H1 (cell line): ENCODE data around the gene ADAMTS6.

Source experiments
- ASH2L ChIP-seq: fragments of 200-600, 300-600 bp; sonication (generic); IDR thresholded peaks from one replicate; pipeline ENCODE4 v1.7.1; 2017; ENCODE audit warnings: low read length
- BACH1 ChIP-seq: IDR thresholded peaks from 2 replicates; pipeline ENCODE4 v1.6.1; 2012; ENCODE audit warnings: low read length, improper control_type of control experiment
- BCL11A ChIP-seq, 2 experiments: IDR thresholded peaks; one replicate each; pipeline ENCODE4 v1.6.1; 2011; ENCODE audit warnings: low read depth in 2 of 2, low read length in 2 of 2, mild to moderate bottlenecking in 2 of 2
- CHD2 ChIP-seq: IDR thresholded peaks from 2 replicates; pipeline ENCODE4 v1.6.1; 2012; ENCODE audit warnings: low read length, improper control_type of control experiment
- CTCF ChIP-seq, 3 experiments: IDR thresholded peaks; 1 replicate in 2 of 3; 2 replicates in 1 of 3; pipeline versions ENCODE4 v1.5.1 to v1.6.1; 2011; ENCODE audit warnings: low read length in 3 of 3, mild to moderate bottlenecking in 3 of 3, inconsistent platforms in 2 of 3, low read depth in 1 of 3, moderate library complexity in 1 of 3; ENCODE audit not compliant: insufficient read depth in 1 of 3; ENCODE audit errors: control extremely low read depth in 1 of 3
- EGR1 ChIP-seq: IDR thresholded peaks from 2 replicates; pipeline ENCODE4 v1.6.1; 2011; ENCODE audit warnings: low read depth, low read length, borderline replicate concordance
- GABPA ChIP-seq: IDR thresholded peaks from 2 replicates; pipeline ENCODE4 v1.6.1; 2011; ENCODE audit warnings: mild to moderate bottlenecking, low read length, moderate library complexity, borderline replicate concordance; ENCODE audit not compliant: insufficient read depth
- KDM1A ChIP-seq: fragments of 200-600, 300-600 bp; sonication (generic); IDR thresholded peaks from 2 replicates; pipeline ENCODE4 v1.7.1; 2016; ENCODE audit warnings: mild to moderate bottlenecking, low read length, borderline replicate concordance
- PHF8 ChIP-seq: fragments of 200-600 bp; sonication (generic); conservative IDR thresholded peaks from 2 replicates; pipeline ENCODE4 v1.7.1; 2012; ENCODE audit warnings: low read depth, mild to moderate bottlenecking, inconsistent platforms, low read length, moderate library complexity
- POLR2A ChIP-seq, 2 experiments: IDR thresholded peaks; 1 replicate in 1 of 2; 2 replicates in 1 of 2; pipeline ENCODE4 v1.6.1; 2011; ENCODE audit warnings: low read depth in 2 of 2, low read length in 2 of 2, mild to moderate bottlenecking in 2 of 2; ENCODE audit errors: control extremely low read depth in 1 of 2
- RFX5 ChIP-seq: IDR thresholded peaks from 2 replicates; pipeline ENCODE4 v1.6.1; 2011; ENCODE audit warnings: low read depth, low read length, improper control_type of control experiment, borderline replicate concordance
- TAF1 ChIP-seq: IDR thresholded peaks from 2 replicates; pipeline ENCODE4 v1.6.1; 2011; ENCODE audit warnings: mild to moderate bottlenecking, low read depth, low read length
- ZNF274 ChIP-seq: IDR thresholded peaks from 2 replicates; pipeline ENCODE4 v1.7.0; 2012; ENCODE audit warnings: low read length, borderline replicate concordance; ENCODE audit errors: extremely low read depth

GRCh38 chr5:65296067-65296466, 185.7 kb downstream of the ADAMTS6 start:
- no peak for TF ChIP-seq RFX5
- TF ChIP-seq TAF1 = no peak
- no peak for TF ChIP-seq PHF8
- no peak for TF ChIP-seq ZNF274
- TF ChIP-seq EGR1 = no peak
- no peak for TF ChIP-seq ASH2L
- no peak for TF ChIP-seq CTCF (IDR thresholded peaks at IDR 0.05; ENCODE audit: control extremely low read depth in 1 of 3, insufficient read depth in 1 of 3, low read depth in 1 of 3, low read length in 3 of 3)
- TF ChIP-seq GABPA = no peak
- no peak for TF ChIP-seq CHD2
- TF ChIP-seq KDM1A = no peak
- TF ChIP-seq BACH1 = no peak
- TF ChIP-seq BCL11A (IDR thresholded peaks at IDR 0.05; ENCODE audit: low read depth in 2 of 2, low read length in 2 of 2) = no peak
- TF ChIP-seq POLR2A (IDR thresholded peaks at IDR 0.05; ENCODE audit: control extremely low read depth in 1 of 2, low read depth in 2 of 2, low read length in 2 of 2) = no peak
